Measurements from ENCODE around the gene IDH3G. TPM values are rescaled to one million over a fixed set of nuclear protein-coding genes. Genes with fewer than 3 reads are reported as not detected.

The IDH3G gene
- total RNA-seq, 1 donor from 2014 or later = 56.7 TPM

DNA sequence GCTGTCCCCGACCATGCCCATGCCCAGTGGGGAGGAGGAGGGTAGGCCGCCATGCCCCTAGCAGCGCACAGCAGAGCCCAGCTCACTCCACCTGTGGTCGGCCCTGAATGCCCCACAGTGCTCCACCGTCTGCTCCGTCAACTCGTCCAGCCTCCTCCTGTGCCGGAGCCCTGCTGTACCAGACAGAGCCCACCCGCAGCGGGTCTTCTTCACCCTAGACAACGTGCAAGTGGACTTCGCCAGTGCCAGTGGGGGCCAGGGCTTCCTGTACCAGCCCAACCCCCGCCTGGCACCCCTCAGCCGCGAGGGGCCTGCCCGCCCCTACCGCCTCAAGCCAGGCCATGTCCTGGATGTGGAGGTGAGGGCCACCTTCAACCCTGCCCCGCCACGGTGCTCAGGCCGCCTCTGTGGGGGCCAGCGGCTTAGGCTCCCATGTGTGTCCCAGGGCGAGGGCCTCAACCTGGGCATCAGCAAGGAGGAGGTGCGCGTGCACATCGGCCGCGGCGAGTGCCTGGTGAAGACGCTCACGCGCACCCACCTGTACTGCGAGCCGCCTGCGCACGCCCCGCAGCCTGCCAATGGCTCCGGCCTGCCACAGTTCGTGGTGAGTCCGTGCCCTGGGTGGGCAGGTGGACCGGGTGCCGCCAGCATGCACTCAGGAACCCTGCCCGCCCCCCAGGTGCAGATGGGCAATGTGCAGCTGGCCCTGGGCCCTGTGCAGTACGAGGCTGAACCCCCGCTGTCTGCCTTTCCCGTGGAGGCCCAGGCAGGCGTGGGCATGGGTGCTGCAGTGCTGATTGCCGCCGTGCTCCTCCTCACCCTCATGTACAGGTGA is 20.2 kb downstream of the IDH3G start:
- H3K9me3 Mint-ChIP-seq (ENCODE audit: unreplicated experiment) = no peaks in the 10 kb centered on the region
- no peaks in the 10 kb centered on the region for H3K4me1 Mint-ChIP-seq (ENCODE audit: low read depth, unreplicated experiment)
- H3K36me3 Mint-ChIP-seq (ENCODE audit: unreplicated experiment) = no peaks in the 10 kb centered on the region
- H3K4me3 Mint-ChIP-seq (ENCODE audit: unreplicated experiment) = no peak overlapping the region
- peak; percentile 6 for DNase-seq
- H3K27ac Mint-ChIP-seq (ENCODE audit: unreplicated experiment) = no peak overlapping the region
- H3K27me3 Mint-ChIP-seq (ENCODE audit: unreplicated experiment) = no peaks in the 10 kb centered on the region
- no peak for TF ChIP-seq CTCF (IDR thresholded peaks at IDR 0.05; ENCODE audit: partially characterized antibody, unreplicated experiment)

GRCh38 chrX:153773218-153773611 is 21.0 kb downstream of the IDH3G start:
- Mint-ChIP-seq H3K27ac (ENCODE audit: unreplicated experiment) (no peak overlapping the region), H3K4me3 (ENCODE audit: unreplicated experiment) (no peak overlapping the region), H3K36me3 (ENCODE audit: unreplicated experiment) (no peaks in the 10 kb centered on the region), H3K27me3 (ENCODE audit: unreplicated experiment) (no peaks in the 10 kb centered on the region), H3K9me3 (ENCODE audit: unreplicated experiment) (no peaks in the 10 kb centered on the region), H3K4me1 (ENCODE audit: low read depth, unreplicated experiment) (no peaks in the 10 kb centered on the region)
- peak; percentile 5 for DNase-seq
- TF ChIP-seq CTCF (IDR thresholded peaks at IDR 0.05; ENCODE audit: partially characterized antibody, unreplicated experiment) = no peak

DNA sequence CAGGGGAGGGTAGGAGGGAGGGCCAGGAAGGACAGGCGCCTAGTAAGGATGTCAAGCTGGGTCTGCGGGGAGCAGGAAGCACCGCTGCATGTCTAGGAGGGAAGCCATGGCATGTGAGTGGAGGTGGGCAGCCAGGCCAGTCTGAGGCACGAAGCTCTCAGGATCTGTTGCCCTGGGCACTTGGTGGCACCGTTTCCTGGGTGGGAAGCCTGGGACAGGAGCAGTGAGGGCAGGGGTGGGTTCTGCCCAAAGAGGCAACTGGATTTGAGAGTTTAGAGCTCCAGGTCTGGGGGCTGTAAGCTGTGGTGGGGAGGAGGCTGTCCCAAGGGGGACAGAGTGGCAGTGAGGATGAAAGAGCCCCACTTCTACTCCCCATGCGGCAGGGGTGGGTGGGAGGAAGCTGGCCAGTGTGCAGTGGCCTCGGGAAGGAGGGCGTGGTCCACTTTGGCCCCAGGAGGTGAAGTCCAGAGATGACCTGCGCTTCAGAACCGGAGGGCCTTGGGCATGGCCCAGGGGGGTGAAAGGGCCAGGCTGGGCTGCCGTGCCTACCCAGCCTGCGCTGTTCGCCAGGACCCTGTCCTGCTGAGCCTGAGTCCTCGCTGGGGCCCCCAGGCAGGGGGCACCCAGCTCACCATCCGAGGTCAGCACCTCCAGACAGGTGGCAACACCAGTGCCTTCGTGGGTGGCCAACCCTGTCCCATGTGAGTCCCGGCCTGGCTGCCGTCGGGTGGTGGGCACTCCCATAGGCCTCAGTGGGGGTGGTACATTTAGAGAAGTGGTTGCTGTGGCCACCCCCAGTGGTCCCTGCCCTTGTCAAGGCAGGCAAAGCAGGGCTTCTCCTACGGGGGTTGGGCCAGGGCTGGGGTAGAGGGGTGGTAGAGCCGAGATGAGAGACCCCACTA is 21.6 kb downstream of the IDH3G start:
- H3K27ac Mint-ChIP-seq (ENCODE audit: unreplicated experiment) = no peak overlapping the region
- H3K9me3 Mint-ChIP-seq (ENCODE audit: unreplicated experiment) = no peaks in the 10 kb centered on the region
- no peaks in the 10 kb centered on the region for H3K27me3 Mint-ChIP-seq (ENCODE audit: unreplicated experiment)
- no peak for DNase-seq
- no peaks in the 10 kb centered on the region for H3K36me3 Mint-ChIP-seq (ENCODE audit: unreplicated experiment)
- no peaks in the 10 kb centered on the region for H3K4me1 Mint-ChIP-seq (ENCODE audit: low read depth, unreplicated experiment)
- TF ChIP-seq CTCF (IDR thresholded peaks at IDR 0.05; ENCODE audit: partially characterized antibody, unreplicated experiment) = no peak
- H3K4me3 Mint-ChIP-seq (ENCODE audit: unreplicated experiment) = no peak overlapping the region

GRCh38 chrX:153771415-153772315 is 22.5 kb downstream of the IDH3G start:
- no peak overlapping the region for H3K4me3 Mint-ChIP-seq (ENCODE audit: unreplicated experiment)
- H3K4me1 Mint-ChIP-seq (ENCODE audit: low read depth, unreplicated experiment) = no peaks in the 10 kb centered on the region
- no peaks in the 10 kb centered on the region for H3K27me3 Mint-ChIP-seq (ENCODE audit: unreplicated experiment)
- H3K27ac Mint-ChIP-seq (ENCODE audit: unreplicated experiment) = no peak overlapping the region
- peak; percentile 11 for DNase-seq
- no peak for TF ChIP-seq CTCF (IDR thresholded peaks at IDR 0.05; ENCODE audit: partially characterized antibody, unreplicated experiment)
- H3K36me3 Mint-ChIP-seq (ENCODE audit: unreplicated experiment) = no peaks in the 10 kb centered on the region
- no peaks in the 10 kb centered on the region for H3K9me3 Mint-ChIP-seq (ENCODE audit: unreplicated experiment)

Data from glutamatergic neuron (in vitro differentiated cells).